Stromal cell of bone marrow (primary cell): ENCODE results near the gene VCL.

Experiments
- DNase-seq: peaks from one replicate; pipeline ENCODE4 v3.0.0-alpha.2; 2012; ENCODE audit warnings: low read depth

VCL gene

GRCh38 chr10:74151879-74152722 is 154.2 kb downstream of the VCL start:
- DNase-seq: no peak

GRCh38 chr10:74153123-74153522 is 155.2 kb downstream of the VCL start:
- DNase-seq: no peak

GRCh38 chr10:74153676-74154075 is 155.8 kb downstream of the VCL start:
- DNase-seq: no peak

- DNase-seq: no peak
Observed at GRCh38 chr10:74156919-74157289, 159.0 kb downstream of the VCL start.

GRCh38 chr10:74160013-74160412 is 162.1 kb downstream of the VCL start:
- no peak for DNase-seq

GRCh38 chr10:74163319-74164068 is 165.6 kb downstream of the VCL start:
- DNase-seq: no peak

- no peak for DNase-seq
Observed at GRCh38 chr10:74164716-74165529, 167.0 kb downstream of the VCL start.

GRCh38 chr10:74165530-74165901 is 167.6 kb downstream of the VCL start:
- no peak for DNase-seq

GRCh38 chr10:74167443-74167842 is 169.5 kb downstream of the VCL start:
- DNase-seq: no peak
